Measurements from ENCODE around the gene HOXA5. TPM values are rescaled to one million over a fixed set of nuclear protein-coding genes. Genes with fewer than 3 reads are reported as not detected.

HOXA5 gene
- total RNA-seq, 1 donor from 2014 or later: not detected

GRCh38 chr7:27111751-27112277, 31.7 kb downstream of the HOXA5 start:
- H3K4me3 ChIP-seq (ENCODE audit: low read depth, low read length): no peak overlapping the region
- peaks cover 68% of the 10 kb centered on the region for H3K27me3 ChIP-seq (ENCODE audit: control insufficient read depth, insufficient read depth, low read length)
- H3K36me3 ChIP-seq (ENCODE audit: control insufficient read depth, insufficient read depth, low read length): no peaks in the 10 kb centered on the region
- DNase-seq (ENCODE audit: low read depth): no peak
- no peak for TF ChIP-seq CTCF (IDR thresholded peaks at IDR 0.05; ENCODE audit: insufficient read depth, low read length, severe bottlenecking)
- no peak for FAIRE-seq

- no peak for DNase-seq (ENCODE audit: low read depth)
- Histone ChIP-seq H3K4me3 (ENCODE audit: low read depth, low read length) (no peak overlapping the region), H3K27me3 (ENCODE audit: control insufficient read depth, insufficient read depth, low read length) (peaks cover 68% of the 10 kb centered on the region), H3K36me3 (ENCODE audit: control insufficient read depth, insufficient read depth, low read length) (no peaks in the 10 kb centered on the region)
- FAIRE-seq: no peak
- TF ChIP-seq CTCF (IDR thresholded peaks at IDR 0.05; ENCODE audit: insufficient read depth, low read length, severe bottlenecking): no peak
These were observed 32.3 kb downstream of the HOXA5 start for GRCh38 chr7:27111042-27111750.

- Histone ChIP-seq H3K4me3 (ENCODE audit: low read depth, low read length) (no peak overlapping the region), H3K36me3 (ENCODE audit: control insufficient read depth, insufficient read depth, low read length) (no peaks in the 10 kb centered on the region), H3K27me3 (ENCODE audit: control insufficient read depth, insufficient read depth, low read length) (peaks cover 73% of the 10 kb centered on the region)
- TF ChIP-seq CTCF (IDR thresholded peaks at IDR 0.05; ENCODE audit: insufficient read depth, low read length, severe bottlenecking): no peak
- FAIRE-seq (no peak), DNase-seq (ENCODE audit: low read depth) (no peak)
These were observed 33.1 kb downstream of the HOXA5 start for GRCh38 chr7:27110186-27111031.

- no peak overlapping the region for H3K4me3 ChIP-seq (ENCODE audit: low read depth, low read length)
- peaks cover 72% of the 10 kb centered on the region for H3K27me3 ChIP-seq (ENCODE audit: control insufficient read depth, insufficient read depth, low read length)
- DNase-seq (ENCODE audit: low read depth) (no peak), FAIRE-seq (no peak)
- TF ChIP-seq CTCF (IDR thresholded peaks at IDR 0.05; ENCODE audit: insufficient read depth, low read length, severe bottlenecking): no peak
- no peaks in the 10 kb centered on the region for H3K36me3 ChIP-seq (ENCODE audit: control insufficient read depth, insufficient read depth, low read length)
These were observed 33.9 kb downstream of the HOXA5 start for GRCh38 chr7:27109466-27110185.

- DNase-seq (ENCODE audit: low read depth) (no peak), FAIRE-seq (no peak)
- Histone ChIP-seq H3K27me3 (ENCODE audit: control insufficient read depth, insufficient read depth, low read length) (peaks cover 74% of the 10 kb centered on the region), H3K4me3 (ENCODE audit: low read depth, low read length) (no peak overlapping the region), H3K36me3 (ENCODE audit: control insufficient read depth, insufficient read depth, low read length) (no peaks in the 10 kb centered on the region)
- TF ChIP-seq CTCF (IDR thresholded peaks at IDR 0.05; ENCODE audit: insufficient read depth, low read length, severe bottlenecking): no peak
These were observed 34.9 kb downstream of the HOXA5 start for GRCh38 chr7:27108390-27109127.
